Memory B cell (primary cell): Measurements from ENCODE around the gene AGXT.

Experiments used
- ATAC-seq: fragments of 150-1000 bp; cut with Tn5 transposase; 2 replicates; pipeline ENCODE4 v1.10.0; 2021; ENCODE audit warnings: low read depth, mild to moderate bottlenecking, moderate library complexity
- DNase-seq, 2 donors: peaks; one replicate each; pipeline ENCODE4 v3.0.0; 2022; ENCODE audit warnings: low spot score in 2 of 2
- H3K27ac Mint-ChIP-seq: one replicate; pipeline ENCODE4 v1.8.0; 2022; ENCODE audit warnings: mild to moderate bottlenecking, moderate library complexity, mixed read lengths
- H3K27me3 Mint-ChIP-seq: one replicate; pipeline ENCODE4 v1.8.0; 2022; ENCODE audit warnings: mixed read lengths
- H3K36me3 Mint-ChIP-seq: one replicate; pipeline ENCODE4 v1.8.0; 2022; ENCODE audit warnings: mild to moderate bottlenecking, mixed read lengths
- H3K4me1 Mint-ChIP-seq: one replicate; pipeline ENCODE4 v1.8.0; 2022; ENCODE audit warnings: mixed read lengths
- H3K4me3 Mint-ChIP-seq: one replicate; pipeline ENCODE4 v1.8.0; 2022; ENCODE audit warnings: mild to moderate bottlenecking, moderate library complexity, mixed read lengths
- H3K9me3 Mint-ChIP-seq: one replicate; pipeline ENCODE4 v1.8.0; 2022; ENCODE audit warnings: mixed read lengths

Gene AGXT

DNA sequence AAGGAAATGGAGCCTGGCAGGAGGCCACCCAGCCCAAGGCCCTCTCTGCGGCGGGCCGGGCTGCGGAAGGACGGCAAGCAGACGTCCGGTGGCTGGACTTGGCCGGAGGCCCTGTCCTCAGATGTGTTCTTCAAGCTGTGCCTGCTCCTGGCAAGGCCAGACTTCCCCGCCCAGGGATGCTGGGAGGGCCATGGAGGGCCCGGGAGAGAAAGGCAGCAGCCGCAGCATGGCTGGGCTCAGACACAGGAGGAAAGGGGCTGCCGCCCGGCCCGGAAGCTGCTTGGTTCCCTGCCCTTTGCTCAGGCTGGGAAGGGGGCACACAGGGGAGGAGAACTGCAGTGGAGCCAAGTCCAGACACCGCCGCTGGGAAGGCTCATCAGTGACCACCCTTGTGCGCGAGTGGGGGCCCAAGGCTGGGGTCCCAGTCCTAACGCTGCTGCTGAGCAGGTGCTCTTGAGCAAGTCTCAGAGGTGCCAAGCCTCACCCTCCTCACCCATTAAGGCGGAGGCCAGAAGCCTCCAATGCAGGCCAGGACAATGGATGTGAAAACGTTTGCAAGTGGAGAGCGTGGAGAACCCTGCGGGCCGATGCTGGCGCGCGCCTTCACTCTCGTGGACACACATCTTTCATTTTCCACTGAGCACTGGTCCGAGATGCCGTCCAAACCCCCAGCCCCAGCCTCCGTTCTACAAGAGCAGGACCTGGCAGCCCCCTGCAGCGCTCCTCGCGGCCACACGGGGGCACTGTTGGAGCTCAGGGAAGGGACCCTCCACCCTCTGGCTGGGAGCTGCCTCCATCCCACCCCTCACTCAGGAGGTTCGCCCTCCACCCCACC is 45.4 kb downstream of the AGXT start:
- Mint-ChIP-seq H3K4me3 (no peak overlapping the region), H3K9me3 (no peaks in the 10 kb centered on the region), H3K27ac (no peak overlapping the region), H3K27me3 (peaks cover 22% of the 10 kb centered on the region), H3K4me1 (peaks cover 3% of the 10 kb centered on the region), H3K36me3 (no peaks in the 10 kb centered on the region)
- DNase-seq, result peak; percentile 61 to 78
- peak; percentile 66 for ATAC-seq

DNA sequence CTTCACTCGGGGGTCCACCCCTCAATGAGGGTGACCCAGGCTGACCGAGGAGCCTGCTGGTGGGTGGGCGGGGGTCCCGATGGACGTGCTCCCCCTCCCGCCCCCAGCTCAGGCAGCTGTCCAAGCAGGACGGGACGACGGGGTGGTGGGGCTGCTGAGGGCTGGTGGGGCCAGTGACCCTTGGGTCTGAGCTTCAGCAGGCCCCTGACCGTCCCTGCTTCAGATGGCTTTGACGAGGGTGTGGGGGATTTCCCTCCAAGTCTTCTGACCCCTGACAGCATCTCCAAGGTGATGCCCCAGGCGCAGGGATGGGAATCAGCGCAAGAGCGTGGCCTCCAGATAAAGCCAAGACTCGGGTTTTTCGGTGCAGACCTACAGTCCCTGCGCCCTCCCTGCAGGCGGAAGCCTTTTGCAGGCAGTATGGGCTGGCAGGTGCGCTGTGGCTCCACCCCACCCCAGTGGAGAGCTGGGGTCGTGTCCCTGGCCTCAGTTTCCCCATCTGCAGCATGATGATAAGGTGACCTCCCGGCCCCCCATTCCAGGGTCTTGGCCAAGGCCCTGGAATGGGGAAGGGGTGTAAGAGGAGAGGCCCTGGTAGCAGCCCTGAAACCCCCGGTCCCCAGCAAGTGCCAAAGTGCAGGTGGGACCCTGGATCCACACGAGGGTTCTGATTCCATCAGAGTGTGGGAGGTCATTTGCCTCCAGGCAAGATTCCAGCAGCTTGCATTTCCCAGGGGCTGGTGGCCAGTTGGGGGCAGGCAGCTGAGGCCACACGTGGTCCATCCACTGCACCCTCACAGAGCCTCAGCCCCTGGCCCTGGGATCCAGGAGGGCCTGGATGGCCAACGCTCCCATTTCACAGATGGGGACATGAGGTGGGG is 46.3 kb downstream of the AGXT start:
- H3K27me3 Mint-ChIP-seq, result peaks cover 22% of the 10 kb centered on the region
- ATAC-seq (peak; percentile 20), DNase-seq (no peak)
- peaks cover 3% of the 10 kb centered on the region for H3K4me1 Mint-ChIP-seq
- H3K9me3 Mint-ChIP-seq, result no peaks in the 10 kb centered on the region
- no peak overlapping the region for H3K4me3 Mint-ChIP-seq
- H3K36me3 Mint-ChIP-seq, result no peaks in the 10 kb centered on the region
- no peak overlapping the region for H3K27ac Mint-ChIP-seq

DNA sequence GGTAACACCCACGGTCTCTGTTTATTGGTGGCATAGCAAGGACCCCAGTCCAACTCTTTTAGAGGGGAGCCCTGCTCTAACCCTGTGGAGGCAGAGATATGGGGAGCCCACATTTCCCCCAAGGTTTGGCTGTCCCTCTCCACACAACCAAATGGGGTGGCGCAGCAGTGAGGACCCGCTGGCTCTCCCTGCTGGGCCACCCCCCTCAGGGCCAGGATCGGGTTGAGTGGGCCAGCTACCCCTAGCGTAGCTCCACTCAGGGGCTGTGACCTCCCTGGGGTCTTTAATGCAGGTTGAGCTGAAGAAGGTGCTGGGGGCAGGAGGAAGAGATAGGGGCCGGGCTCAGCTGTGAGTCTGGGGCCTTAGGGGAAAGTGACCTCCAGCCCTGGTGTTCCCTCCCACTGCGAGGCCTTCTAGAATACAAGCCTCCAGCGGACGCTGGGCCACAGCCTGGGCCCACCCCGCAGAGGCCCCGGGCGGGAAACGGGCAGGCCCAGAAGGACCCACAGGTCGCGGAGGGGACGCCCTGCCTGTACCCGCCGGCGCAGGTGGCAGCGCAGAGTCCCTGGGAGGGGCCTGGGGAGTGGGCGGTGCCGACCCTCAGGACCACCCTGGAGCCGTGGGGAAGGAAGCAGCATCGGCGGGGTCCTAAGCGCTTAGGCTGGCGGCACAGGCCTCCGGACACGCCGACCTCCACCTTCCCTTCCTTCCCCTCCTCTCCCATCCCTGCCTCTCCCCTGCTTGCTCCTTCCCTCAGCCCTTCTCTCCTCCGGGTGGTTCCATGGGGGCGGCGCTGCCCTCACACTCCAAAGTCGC is 47.1 kb downstream of the AGXT start:
- Mint-ChIP-seq H3K4me3 (no peak overlapping the region), H3K27ac (no peak overlapping the region)

DNA sequence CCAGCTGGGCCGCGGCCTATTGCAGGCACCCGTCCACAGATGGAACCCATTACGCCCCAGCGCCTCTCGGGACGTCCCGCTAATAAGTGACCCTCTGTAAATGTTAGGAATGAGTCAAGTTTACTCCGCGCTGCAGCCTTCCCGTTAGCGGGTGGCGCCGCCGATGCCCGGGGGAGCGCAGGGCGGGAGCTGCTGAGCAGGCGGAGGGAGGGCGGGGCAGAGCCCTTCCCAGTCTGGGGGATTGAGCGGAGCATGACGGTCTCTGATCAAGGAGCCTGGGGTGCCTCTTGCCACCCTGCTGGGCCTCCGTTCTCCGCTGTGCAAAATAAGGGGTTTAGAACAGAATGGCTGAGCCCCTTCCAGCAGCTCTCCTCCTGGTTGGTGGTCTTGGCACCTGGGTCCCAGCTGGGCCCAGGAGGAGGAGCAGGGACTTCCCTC is 48.0 kb downstream of the AGXT start:
- ATAC-seq, result peak; percentile 28
- Mint-ChIP-seq H3K36me3 (no peaks in the 10 kb centered on the region), H3K9me3 (no peaks in the 10 kb centered on the region), H3K27ac (no peak overlapping the region), H3K4me1 (peaks cover 3% of the 10 kb centered on the region), H3K4me3 (peak overlapping the region; percentile 43), H3K27me3 (peaks cover 19% of the 10 kb centered on the region)
- no peak for DNase-seq

More for the DNA sequence above, 47.1 kb downstream of the AGXT start:
- DNase-seq, result no peak
- H3K36me3 Mint-ChIP-seq, result no peaks in the 10 kb centered on the region
- H3K4me1 Mint-ChIP-seq, result peaks cover 3% of the 10 kb centered on the region
- no peak for ATAC-seq
- peaks cover 20% of the 10 kb centered on the region for H3K27me3 Mint-ChIP-seq
- H3K9me3 Mint-ChIP-seq, result no peaks in the 10 kb centered on the region

DNA sequence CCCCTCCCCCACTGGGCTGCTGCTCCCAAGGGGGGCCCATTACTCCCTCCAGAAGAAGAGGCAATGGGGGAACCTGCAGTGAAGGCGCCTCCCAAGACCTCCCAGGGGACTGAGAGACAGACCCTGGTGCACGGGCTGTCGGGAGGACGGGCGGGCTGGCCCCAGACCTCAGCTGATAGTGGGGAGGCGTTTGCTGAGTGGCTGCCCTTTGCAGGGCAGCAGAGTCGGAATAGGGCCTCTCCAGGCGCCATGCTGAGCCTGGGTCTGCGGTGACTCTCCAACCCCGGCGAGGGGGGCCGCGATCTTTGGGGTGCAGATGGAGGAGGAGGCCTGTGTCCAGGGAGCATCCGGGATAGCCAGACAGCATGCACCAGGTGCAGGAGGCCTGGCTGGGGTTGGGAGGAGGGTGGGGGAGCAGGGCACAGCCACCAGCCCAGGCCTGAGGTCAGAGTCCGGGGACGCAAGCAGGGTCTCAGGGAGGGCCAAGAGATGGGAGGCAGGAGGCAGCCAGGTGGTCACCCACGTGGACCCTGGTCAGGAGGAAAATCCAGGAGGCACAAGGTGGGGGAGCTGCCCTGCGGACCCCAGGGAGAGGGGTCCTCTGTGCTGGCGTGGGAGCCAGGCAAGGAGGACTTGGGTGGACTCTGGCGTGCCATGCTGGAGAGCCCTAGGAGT is 48.5 kb downstream of the AGXT start:
- Mint-ChIP-seq H3K27ac (no peak overlapping the region), H3K36me3 (no peaks in the 10 kb centered on the region), H3K4me3 (no peak overlapping the region), H3K4me1 (peaks cover under 1% of the 10 kb centered on the region), H3K27me3 (peaks cover 16% of the 10 kb centered on the region), H3K9me3 (no peaks in the 10 kb centered on the region)
- DNase-seq, result no peak
- no peak for ATAC-seq

DNA sequence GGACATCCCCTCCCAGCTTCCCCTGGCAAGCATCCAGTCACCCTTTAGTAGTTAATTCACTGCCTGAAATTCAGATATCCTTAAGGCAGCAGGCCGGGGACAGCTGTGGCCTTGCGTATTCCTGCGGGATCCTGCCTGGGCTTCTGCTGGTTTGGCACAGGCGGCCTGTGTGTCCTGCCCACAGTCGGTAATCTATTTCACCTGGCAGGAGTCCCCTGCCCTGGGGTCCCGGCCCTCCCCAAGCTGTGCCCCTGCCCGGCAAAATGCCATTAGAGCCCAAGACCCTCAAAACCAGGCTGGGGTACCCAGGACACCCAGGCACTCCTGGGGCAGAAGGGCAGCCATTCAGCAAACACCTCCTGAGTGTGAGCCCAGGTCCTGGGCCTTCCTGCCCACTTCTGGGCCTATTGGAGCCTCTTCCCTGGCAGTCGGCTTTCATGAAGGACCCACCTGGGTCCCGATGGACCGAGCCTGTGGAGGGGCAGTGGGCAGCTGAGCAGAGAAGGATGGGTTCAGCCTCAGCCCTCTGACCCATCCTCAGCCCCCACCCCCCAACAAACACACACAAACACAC is 49.1 kb downstream of the AGXT start:
- H3K4me1 Mint-ChIP-seq, result no peaks in the 10 kb centered on the region
- no peaks in the 10 kb centered on the region for H3K9me3 Mint-ChIP-seq
- H3K27ac Mint-ChIP-seq, result no peak overlapping the region
- no peak overlapping the region for H3K4me3 Mint-ChIP-seq
- DNase-seq (no peak), ATAC-seq (no peak)
- H3K36me3 Mint-ChIP-seq, result no peaks in the 10 kb centered on the region
- H3K27me3 Mint-ChIP-seq, result peaks cover 12% of the 10 kb centered on the region

DNA sequence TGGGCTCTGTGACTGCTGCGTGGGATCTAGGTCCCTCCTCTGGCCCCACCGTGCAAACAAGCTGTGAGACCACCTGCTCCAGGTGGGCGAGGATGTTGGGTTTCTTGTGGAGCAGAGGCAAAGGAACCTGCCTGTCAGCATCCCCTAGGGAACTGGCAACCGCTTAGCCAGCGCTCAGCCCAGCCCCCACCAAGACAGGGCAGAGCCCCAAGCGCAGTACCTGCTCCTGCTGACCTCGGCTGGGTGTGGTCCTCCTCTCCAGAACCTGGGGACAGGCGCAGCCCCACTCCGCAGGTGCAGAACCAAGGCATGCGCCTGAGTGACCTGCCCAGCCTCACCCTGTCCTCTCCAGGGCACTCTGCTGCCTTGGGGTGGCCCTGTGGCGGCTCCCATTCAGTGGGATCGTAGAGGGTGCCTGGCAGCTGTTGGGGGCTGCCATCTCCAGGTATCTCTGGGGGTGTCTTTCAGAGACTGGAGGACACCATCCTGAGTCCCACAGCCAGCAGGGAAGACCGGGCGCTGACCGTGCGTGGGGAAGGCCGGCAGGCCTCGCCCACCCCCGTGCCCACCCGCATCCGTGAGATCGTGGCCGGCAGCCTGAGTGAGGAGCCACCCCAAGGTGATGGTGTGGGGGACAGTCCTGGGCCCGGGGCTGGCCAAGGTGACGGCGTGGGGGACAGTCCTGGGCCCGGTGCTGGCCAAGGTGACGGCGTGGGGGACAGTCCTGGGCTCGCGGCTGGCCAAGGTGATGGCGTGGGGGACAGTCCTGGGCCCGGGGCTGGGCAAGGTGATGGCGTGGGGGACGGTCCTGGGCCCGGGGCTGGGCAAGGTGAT is 49.9 kb downstream of the AGXT start:
- H3K36me3 Mint-ChIP-seq, result no peaks in the 10 kb centered on the region
- H3K27ac Mint-ChIP-seq, result no peak overlapping the region
- H3K4me3 Mint-ChIP-seq, result no peak overlapping the region
- no peaks in the 10 kb centered on the region for H3K4me1 Mint-ChIP-seq
- no peaks in the 10 kb centered on the region for H3K9me3 Mint-ChIP-seq
- DNase-seq (no peak), ATAC-seq (no peak)
- H3K27me3 Mint-ChIP-seq, result peaks cover 8% of the 10 kb centered on the region

DNA sequence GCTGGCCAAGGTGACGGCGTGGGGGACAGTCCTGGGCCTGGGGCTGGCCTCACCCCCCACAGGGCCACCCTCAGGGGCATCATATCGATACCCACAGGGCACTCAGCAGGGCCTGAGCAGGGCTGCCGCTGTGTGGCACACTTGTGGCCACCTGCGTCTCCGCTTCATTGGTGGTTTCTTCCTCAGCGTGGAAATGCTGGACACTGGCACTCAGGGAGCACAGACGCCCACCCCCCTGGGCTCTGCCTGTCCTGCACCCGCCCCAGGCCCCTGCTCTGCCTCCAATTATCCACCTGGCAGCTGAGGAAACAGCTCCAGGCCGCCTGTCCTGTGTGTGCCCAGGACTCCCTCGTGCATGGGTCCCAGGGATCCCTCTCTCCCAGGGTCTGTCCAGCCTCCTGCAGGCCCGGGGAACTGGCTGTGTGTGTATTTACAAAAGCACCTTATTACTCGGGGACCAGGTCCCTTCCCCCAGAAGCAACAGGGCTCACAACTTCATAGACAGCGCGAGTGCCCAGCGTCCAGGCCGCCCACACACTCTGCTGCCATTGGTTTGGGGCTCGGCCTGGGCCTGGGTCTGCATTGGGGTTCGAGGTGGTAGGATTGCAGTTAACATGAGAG is 50.6 kb downstream of the AGXT start:
- no peak for ATAC-seq
- no peaks in the 10 kb centered on the region for H3K4me1 Mint-ChIP-seq
- no peak for DNase-seq
- H3K9me3 Mint-ChIP-seq, result no peaks in the 10 kb centered on the region
- H3K27ac Mint-ChIP-seq, result no peak overlapping the region
- no peaks in the 10 kb centered on the region for H3K36me3 Mint-ChIP-seq
- H3K27me3 Mint-ChIP-seq, result peaks cover 7% of the 10 kb centered on the region
- no peak overlapping the region for H3K4me3 Mint-ChIP-seq

DNA sequence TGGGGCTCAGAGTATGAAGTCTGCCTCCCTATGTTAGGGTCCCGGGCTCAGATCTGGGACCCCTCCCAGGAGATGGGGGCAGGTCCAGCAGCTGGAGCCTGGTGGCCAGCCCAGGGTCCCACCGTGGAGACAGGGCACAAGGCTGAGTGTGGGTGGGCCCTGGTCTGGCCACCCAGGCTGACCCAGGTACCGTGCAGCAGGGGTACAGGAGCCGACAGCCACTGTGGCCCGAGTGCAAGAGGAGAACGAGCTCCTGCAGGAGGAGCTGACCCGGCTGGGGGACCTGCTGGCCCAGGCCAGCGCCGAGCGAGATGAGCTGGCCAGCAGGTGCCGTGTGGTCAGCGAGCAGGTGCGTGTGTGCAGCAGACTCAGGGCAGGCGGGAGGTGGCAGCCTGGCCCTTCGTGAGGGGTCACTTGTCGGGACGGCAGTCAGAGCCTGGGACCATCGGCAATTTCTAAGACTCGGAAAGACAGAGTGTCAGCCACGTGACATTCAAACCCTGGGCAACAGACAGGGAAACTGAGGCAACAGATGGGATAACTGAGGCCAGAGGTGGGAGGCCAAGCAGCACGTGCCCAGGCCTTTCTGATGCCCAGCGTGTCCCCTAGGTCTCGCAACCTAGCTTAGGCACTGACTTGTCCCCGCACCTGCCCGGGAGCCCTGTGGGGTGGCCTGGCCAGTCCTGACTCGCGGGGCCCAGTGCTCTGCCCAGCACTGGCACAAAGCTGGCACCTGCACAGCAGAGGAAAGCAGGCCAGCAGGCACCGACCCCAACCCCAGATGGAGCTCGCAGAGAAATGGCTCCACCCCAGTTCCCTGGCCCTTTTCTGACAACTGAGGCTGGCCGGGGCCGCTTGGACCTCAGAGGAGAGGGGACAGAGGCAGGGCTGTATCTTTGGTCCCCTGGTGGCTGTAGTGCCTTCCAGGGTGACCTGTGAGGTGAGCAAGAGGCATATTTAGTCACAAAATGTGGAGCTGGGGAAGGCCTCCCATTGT is 51.5 kb downstream of the AGXT start:
- Mint-ChIP-seq H3K27ac (no peak overlapping the region), H3K9me3 (no peaks in the 10 kb centered on the region), H3K27me3 (peaks cover 7% of the 10 kb centered on the region), H3K4me1 (no peaks in the 10 kb centered on the region), H3K36me3 (no peaks in the 10 kb centered on the region), H3K4me3 (no peak overlapping the region)
- no peak for ATAC-seq
- peak in 1 of 2 donors; percentile 8 for DNase-seq

DNA sequence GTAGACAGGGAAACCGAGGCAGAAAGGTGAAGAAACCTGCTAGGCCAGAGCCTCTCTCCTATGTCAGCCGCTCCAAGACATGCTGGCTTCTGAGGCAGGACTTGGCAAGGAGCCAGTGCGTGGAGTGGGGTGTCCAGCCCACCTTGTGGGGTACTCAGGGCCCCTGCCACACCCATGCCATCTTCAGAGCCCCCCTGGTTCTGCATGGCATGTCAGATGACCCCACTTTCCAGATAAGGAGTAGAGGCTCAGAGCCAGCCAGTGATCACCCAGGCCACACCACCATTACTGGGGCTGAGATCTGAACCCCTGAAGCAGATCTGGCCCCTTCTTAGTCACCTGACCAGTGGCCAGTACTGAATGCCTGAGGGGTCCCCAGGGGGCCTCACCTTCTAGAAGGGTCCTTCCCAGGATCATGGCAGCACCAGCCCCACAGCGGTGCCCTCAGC is 52.2 kb downstream of the AGXT start:
- ATAC-seq (no peak), DNase-seq (peak in 1 of 2 donors; percentile 10)
- Mint-ChIP-seq H3K27ac (no peak overlapping the region), H3K27me3 (peaks cover 6% of the 10 kb centered on the region), H3K9me3 (no peaks in the 10 kb centered on the region), H3K4me1 (no peaks in the 10 kb centered on the region), H3K4me3 (no peak overlapping the region), H3K36me3 (no peaks in the 10 kb centered on the region)

DNA sequence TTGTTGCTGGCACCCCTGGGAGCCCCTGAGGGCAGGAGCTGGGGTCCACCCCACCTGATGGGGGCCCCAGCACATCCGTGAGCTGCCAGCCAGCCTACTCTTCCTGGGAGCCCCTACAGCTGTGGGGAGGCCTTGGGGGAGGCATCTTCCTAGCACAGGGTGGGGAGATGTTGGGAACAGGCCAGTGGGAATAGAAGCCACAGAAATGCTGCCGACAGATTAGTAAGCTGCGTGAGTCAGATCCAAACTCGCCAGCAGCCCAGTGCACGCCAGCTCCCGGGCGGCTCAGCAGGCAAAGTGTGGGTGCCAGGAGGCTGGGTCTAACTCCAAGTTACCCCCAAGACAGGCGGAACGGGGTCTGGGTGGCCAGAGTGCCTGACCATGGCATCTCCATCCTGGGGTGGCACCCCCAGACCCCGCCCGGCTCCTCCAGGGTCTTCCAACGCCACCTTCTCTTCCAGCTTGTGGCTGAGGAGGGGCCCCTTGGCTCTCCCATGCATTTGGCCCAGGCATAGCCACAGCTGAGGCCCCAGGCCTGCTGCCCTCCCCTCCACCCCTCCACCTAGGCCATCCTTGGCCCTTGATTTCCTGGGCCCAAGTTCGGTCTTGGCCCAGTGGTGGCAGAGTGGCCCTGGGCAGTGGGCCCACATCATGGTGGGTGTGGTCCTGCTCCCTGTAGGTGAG is 52.8 kb downstream of the AGXT start:
- H3K27ac Mint-ChIP-seq, result no peak overlapping the region
- no peaks in the 10 kb centered on the region for H3K9me3 Mint-ChIP-seq
- no peaks in the 10 kb centered on the region for H3K36me3 Mint-ChIP-seq
- H3K27me3 Mint-ChIP-seq, result peaks cover 6% of the 10 kb centered on the region
- H3K4me3 Mint-ChIP-seq, result no peak overlapping the region
- no peaks in the 10 kb centered on the region for H3K4me1 Mint-ChIP-seq
- DNase-seq (peak in 1 of 2 donors; percentile 10), ATAC-seq (no peak)
